ENCODE results near the gene TNN.

- TF ChIP-seq CTCF (IDR thresholded peaks at IDR 0.05) (no peak), POLR2A (IDR thresholded peaks at IDR 0.05) (no peak)
These were observed 22.5 kb upstream of the TNN start for GRCh38 chr1:175045097-175045496.
